ENCODE data around the gene GRAMD2B.

GRAMD2B gene

GRCh38 chr5:126543009-126543408 is 119.8 kb downstream of the GRAMD2B start:
- DNase-seq (ENCODE audit: low read depth): no peak

GRCh38 chr5:126543660-126544059 is 120.5 kb downstream of the GRAMD2B start:
- DNase-seq (ENCODE audit: low read depth): no peak
